Stimulated activated naive CD8-positive, alpha-beta T cell treated with anti-CD3 and anti-CD28 coated beads, Interleukin-15, Interleukin-2, amounts not matched to agents 100 ng/mL and 50 ng/mL, for 24 hours (primary cell): ENCODE data around the gene ATG5.

Experiments used
- H3K27ac Mint-ChIP-seq: one replicate; pipeline ENCODE4 v1.8.0; 2021; ENCODE audit warnings: mild to moderate bottlenecking, mixed read lengths
- H3K27me3 Mint-ChIP-seq: one replicate; pipeline ENCODE4 v1.8.0; 2021; ENCODE audit warnings: mixed read lengths
- H3K36me3 Mint-ChIP-seq: one replicate; pipeline ENCODE4 v1.8.0; 2021; ENCODE audit warnings: low read depth, mixed read lengths
- H3K4me1 Mint-ChIP-seq: one replicate; pipeline ENCODE4 v1.8.0; 2021; ENCODE audit warnings: low read depth, mixed read lengths
- H3K4me3 Mint-ChIP-seq: one replicate; pipeline ENCODE4 v1.8.0; 2021; ENCODE audit warnings: mild to moderate bottlenecking, mixed read lengths
- H3K9me3 Mint-ChIP-seq: one replicate; pipeline ENCODE4 v1.8.0; 2021; ENCODE audit warnings: mixed read lengths

ATG5 gene

GRCh38 chr6:106138151-106138550, 187.4 kb downstream of the ATG5 start:
- Mint-ChIP-seq H3K36me3 (no peaks in the 10 kb centered on the region), H3K4me3 (no peak overlapping the region), H3K27me3 (no peaks in the 10 kb centered on the region), H3K9me3 (no peaks in the 10 kb centered on the region), H3K27ac (no peak overlapping the region), H3K4me1 (peaks cover 44% of the 10 kb centered on the region)

GRCh38 chr6:106136845-106137244, 188.7 kb downstream of the ATG5 start:
- Mint-ChIP-seq H3K27ac (no peak overlapping the region), H3K27me3 (no peaks in the 10 kb centered on the region), H3K4me1 (peaks cover 31% of the 10 kb centered on the region), H3K9me3 (no peaks in the 10 kb centered on the region), H3K36me3 (no peaks in the 10 kb centered on the region), H3K4me3 (no peak overlapping the region)

GRCh38 chr6:106135911-106136571, 189.5 kb downstream of the ATG5 start:
- Mint-ChIP-seq H3K4me1 (peaks cover 23% of the 10 kb centered on the region), H3K4me3 (no peak overlapping the region), H3K27me3 (no peaks in the 10 kb centered on the region), H3K27ac (no peak overlapping the region), H3K9me3 (no peaks in the 10 kb centered on the region), H3K36me3 (no peaks in the 10 kb centered on the region)

- H3K4me1 Mint-ChIP-seq, result peaks cover 15% of the 10 kb centered on the region
- H3K27ac Mint-ChIP-seq, result no peak overlapping the region
- no peaks in the 10 kb centered on the region for H3K27me3 Mint-ChIP-seq
- no peak overlapping the region for H3K4me3 Mint-ChIP-seq
- no peaks in the 10 kb centered on the region for H3K9me3 Mint-ChIP-seq
- H3K36me3 Mint-ChIP-seq, result no peaks in the 10 kb centered on the region
Measured at GRCh38 chr6:106134906-106135634, 190.5 kb downstream of the ATG5 start.
